ENCODE measurements around the gene FOXP4.

Gene FOXP4

DNA sequence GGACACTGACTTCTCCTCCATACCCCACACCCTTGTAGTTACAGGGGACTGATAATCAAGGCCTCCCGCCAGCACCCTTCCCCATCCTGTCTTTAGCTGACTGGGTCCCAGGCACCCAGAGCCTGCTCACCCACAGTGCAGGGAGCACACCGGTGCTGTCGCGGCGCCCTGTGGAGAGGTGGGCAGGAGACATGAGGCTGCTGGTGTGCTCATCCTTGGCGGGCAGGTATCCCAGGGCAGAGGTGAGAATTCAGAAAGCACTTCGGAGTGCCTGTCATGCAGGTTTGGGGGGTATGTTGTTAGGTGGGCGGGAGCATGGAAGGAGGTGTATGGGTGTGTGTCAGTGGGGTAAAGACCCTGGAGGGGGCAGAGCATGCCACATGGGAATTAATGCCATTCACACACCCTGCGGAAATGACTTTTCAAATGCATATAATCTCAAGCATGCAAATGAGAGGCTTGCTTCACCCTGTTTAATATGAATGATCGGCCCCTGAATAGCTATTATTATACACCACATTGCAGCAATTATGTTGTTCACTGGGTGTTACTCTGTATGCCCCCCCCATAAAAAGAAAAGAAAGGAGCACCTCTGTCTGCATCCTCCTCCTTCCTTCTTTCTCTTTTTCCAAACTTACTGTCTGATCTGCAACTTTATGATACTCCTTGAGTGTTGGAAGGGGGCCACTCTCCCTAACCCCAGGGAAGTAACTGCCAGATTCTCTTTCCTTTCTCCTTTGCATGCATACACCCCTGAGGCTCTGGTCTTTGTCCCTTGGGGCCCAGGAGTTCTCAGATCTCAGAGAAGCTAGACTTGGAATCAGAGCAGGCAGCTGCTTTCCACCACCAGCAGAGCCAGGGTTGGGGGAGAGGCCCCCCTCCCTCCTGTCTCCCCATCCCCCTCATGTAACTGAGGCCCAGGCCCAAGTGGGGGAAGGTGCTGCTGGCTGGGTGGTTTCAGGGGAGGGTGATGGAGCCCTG, 16.0 kb downstream of the FOXP4 start:
- no peak for DNase-seq (ENCODE audit: low spot score)
- TF ChIP-seq, protein P1, sequence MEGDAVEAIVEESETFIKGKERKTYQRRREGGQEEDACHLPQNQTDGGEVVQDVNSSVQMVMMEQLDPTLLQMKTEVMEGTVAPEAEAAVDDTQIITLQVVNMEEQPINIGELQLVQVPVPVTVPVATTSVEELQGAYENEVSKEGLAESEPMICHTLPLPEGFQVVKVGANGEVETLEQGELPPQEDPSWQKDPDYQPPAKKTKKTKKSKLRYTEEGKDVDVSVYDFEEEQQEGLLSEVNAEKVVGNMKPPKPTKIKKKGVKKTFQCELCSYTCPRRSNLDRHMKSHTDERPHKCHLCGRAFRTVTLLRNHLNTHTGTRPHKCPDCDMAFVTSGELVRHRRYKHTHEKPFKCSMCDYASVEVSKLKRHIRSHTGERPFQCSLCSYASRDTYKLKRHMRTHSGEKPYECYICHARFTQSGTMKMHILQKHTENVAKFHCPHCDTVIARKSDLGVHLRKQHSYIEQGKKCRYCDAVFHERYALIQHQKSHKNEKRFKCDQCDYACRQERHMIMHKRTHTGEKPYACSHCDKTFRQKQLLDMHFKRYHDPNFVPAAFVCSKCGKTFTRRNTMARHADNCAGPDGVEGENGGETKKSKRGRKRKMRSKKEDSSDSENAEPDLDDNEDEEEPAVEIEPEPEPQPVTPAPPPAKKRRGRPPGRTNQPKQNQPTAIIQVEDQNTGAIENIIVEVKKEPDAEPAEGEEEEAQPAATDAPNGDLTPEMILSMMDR (IDR thresholded peaks at IDR 0.05; ENCODE audit: extremely low read depth, missing control alignments): no peak

DNA sequence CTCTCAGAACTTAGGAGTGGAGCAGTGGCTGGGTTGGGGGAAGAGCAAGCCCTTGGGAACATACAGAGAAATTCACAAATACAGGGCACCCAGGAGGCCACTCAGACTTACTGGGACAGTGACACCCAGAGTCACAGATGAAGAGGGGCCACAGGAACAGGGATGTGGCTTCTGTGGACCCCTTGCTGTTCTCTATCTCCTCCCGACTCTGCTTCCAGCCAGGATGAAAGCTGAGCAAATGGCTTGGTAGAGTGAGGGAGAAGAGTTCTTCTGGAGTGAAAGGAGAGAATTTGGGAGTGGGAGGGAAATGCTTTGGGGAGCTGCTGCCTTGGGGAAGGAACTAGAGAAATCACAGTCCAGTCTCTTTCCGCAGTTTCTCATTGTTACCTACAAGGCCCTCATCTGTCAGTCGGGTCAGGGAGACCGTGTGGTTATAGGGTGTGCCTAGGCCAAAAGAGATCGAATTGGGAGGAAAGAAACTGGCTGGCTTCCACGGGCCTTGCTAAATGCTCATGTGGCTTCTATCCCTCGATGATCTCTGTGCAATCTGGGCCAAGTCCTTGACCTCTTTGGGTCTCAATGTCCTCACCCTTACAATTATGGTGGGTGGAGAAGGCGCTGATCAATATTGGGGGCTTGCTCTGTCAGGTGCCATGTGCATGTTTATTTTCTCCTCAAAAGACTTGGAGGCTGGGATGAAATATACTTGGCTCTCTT, 17.0 kb downstream of the FOXP4 start:
- TF ChIP-seq, protein P1 (IDR thresholded peaks at IDR 0.05; ENCODE audit: extremely low read depth, missing control alignments): no peak
- no peak for DNase-seq (ENCODE audit: low spot score)

DNA sequence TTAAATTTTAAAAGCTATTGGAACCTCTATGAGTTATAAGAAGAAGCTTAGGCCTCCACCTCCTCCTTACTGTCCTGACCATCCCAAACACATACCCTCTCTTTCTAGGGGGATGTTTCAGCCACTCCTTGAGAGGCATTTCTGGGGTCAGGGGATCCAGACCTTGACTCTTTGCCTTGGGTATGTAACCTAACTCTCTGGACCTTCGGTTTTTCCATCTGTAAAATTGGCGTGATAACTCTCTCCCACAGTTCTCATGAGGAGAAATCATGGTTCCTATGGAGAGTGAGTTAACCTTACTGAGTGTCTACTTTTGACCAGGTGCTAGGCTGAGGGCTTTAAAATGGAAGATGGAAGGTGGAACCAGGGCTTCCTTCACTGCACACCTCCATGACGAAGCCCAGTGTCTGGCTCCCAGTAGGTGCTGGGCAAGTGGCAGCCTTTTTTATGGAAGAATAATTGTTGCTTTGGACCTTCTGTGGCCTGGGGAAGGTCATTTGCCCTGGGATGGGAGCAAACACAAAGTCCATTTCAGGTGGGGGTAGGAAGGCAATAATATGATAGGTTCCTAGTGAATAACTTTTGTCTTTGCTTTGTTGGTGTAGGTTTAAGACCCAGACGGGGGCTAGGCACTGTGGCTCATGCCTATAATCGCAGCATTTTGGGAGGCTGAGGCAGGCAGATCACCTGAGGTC, 18.4 kb downstream of the FOXP4 start:
- TF ChIP-seq, protein P1 (IDR thresholded peaks at IDR 0.05; ENCODE audit: extremely low read depth, missing control alignments): no peak
- DNase-seq (ENCODE audit: low spot score): no peak

DNA sequence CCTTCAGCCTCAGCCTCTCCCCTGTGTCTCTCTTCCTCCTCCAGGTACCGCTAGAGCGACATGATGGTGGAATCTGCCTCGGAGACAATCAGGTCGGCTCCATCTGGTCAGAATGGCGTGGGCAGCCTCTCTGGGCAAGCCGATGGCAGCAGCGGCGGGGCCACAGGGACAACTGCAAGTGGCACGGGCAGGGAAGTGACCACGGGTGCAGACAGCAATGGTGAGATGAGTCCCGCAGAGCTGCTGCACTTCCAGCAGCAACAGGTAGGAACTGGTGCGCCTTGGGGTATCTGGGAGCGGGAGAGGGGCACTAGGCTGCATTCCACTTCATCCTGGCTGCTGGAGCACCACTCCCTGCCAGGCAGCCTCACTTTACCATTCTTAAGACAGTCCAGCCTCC, 19.5 kb downstream of the FOXP4 start:
- no peak for DNase-seq (ENCODE audit: low spot score)
- TF ChIP-seq, protein P1 (IDR thresholded peaks at IDR 0.05; ENCODE audit: extremely low read depth, missing control alignments): no peak

DNA sequence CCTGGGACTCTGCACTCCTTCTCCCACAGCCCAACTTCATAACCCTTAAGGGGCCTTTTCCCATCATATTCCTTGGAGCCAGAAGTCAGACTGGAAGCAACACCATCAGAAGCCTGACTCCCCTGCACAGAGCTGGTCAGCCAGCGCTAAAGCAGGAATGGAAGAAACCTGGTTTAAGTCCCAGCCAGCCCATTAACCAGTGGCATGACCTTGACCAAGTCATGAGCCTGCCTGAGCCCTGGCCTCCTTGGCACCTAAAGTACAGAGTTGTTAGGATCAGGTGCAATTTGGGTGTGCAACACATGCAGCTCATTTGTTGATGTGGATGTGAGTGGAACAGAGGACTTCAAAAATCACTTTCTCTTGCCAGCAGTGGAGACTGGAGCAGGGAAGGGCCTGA, 20.8 kb downstream of the FOXP4 start:
- no peak for DNase-seq (ENCODE audit: low spot score)
- TF ChIP-seq, protein P1 (IDR thresholded peaks at IDR 0.05; ENCODE audit: extremely low read depth, missing control alignments): no peak

DNA sequence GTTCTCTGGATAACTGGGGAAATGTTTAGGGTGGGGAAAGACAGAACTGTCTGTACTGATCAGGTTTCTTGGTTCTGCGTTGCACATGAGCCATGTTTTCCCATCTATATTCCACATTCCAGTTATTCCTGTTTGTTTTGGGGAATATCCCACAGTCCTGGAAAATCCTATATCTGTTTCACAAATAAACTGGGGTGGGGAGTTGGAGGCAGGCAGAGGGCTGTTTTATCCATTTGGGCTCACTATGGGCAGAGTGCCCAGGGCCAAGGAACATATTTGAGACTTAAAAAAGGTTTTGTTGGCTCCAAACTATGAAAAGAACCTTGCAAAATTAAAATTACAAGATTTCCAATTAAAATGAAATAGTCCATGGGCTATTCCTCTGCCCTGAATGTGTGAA, 21.5 kb downstream of the FOXP4 start:
- no peak for DNase-seq (ENCODE audit: low spot score)
- TF ChIP-seq, protein P1 (IDR thresholded peaks at IDR 0.05; ENCODE audit: extremely low read depth, missing control alignments): no peak

Measured in GM20000 (cell line).